Stimulated activated CD4-positive, alpha-beta T cell treated with anti-CD3 and anti-CD28 coated beads, Interleukin-15, amount 100 ng/mL, for 1 hour (primary cell): ENCODE measurements around the gene NCAPH2.
A peak's percentile ranks its signal among the peaks of the same experiment; 100 is the strongest.

ENCODE experiments used
- DNase-seq, 2 donors: peaks; one replicate each; pipeline ENCODE4 v3.0.0-alpha.2; 2020; ENCODE audit warnings: low read depth in 1 of 2, low spot score in 1 of 2

Gene NCAPH2

GRCh38 chr22:50474710-50475651 is 33.0 kb upstream of the NCAPH2 start, which contains the start of gene SBF1:
Gene SBF1, minus strand, starts transcription at chr22:50475035. Its CDS starts 195 bp downstream, at chr22:50474840.
- peak; percentile 81 to 83 for DNase-seq

GRCh38 chr22:50475652-50476002 is 32.4 kb upstream of the NCAPH2 start:
- DNase-seq, result no peak

GRCh38 chr22:50476868-50477267 is 31.2 kb upstream of the NCAPH2 start:
- DNase-seq, result no peak

GRCh38 chr22:50477923-50478322 is 30.1 kb upstream of the NCAPH2 start:
- DNase-seq, result no peak

GRCh38 chr22:50479721-50480120 is 28.3 kb upstream of the NCAPH2 start:
- no peak for DNase-seq

GRCh38 chr22:50481045-50481439 is 27.0 kb upstream of the NCAPH2 start:
- no peak for DNase-seq

- DNase-seq, result peak; percentile 50 to 60
Observed at GRCh38 chr22:50481440-50482106, 26.5 kb upstream of the NCAPH2 start, which contains the start of gene ADM2. Gene ADM2, plus strand, starts transcription at chr22:50481543. Its CDS starts 305 bp downstream, at chr22:50481848.

- DNase-seq, result no peak
Observed at GRCh38 chr22:50482107-50483074, 25.6 kb upstream of the NCAPH2 start.

GRCh38 chr22:50483106-50483505 is 24.9 kb upstream of the NCAPH2 start:
- DNase-seq, result no peak

GRCh38 chr22:50483556-50483955 is 24.5 kb upstream of the NCAPH2 start:
- DNase-seq, result no peak

GRCh38 chr22:50483977-50484853 is 23.8 kb upstream of the NCAPH2 start:
- no peak for DNase-seq

GRCh38 chr22:50485221-50486131 is 22.5 kb upstream of the NCAPH2 start:
- no peak for DNase-seq

- no peak for DNase-seq
Observed at GRCh38 chr22:50486561-50487289, 21.3 kb upstream of the NCAPH2 start, which contains the start of gene MIOX. Gene MIOX, plus strand, starts transcription at chr22:50486859. Its CDS starts 39 bp downstream, at chr22:50486898.

- DNase-seq, result no peak
Observed at GRCh38 chr22:50487290-50488005, 20.6 kb upstream of the NCAPH2 start.

- DNase-seq, result no peak
Observed at GRCh38 chr22:50488006-50488677, 19.9 kb upstream of the NCAPH2 start.

- no peak for DNase-seq
Observed at GRCh38 chr22:50488886-50489285, 19.1 kb upstream of the NCAPH2 start.
